ENCODE results near the gene NUAK2. TPM values are rescaled to one million over a fixed set of nuclear protein-coding genes. Genes with fewer than 3 reads are reported as not detected.

The NUAK2 gene
- total and polyA plus RNA-seq, 2 of the 8 experiments (the other 6 are each of a cell fraction or from before 2014, with no cell fraction given), result 9.4 to 12.9 TPM

- TF ChIP-seq CBX5 (IDR thresholded peaks at IDR 0.05; ENCODE audit: low read depth, low read length) (no peak), MAFK (IDR thresholded peaks at IDR 0.05; ENCODE audit: low read depth, low read length) (no peak), RAD21 (IDR thresholded peaks at IDR 0.05 in 1 of 2, conservative IDR thresholded peaks at IDR 0.05 in 1 of 2; ENCODE audit: low read depth in 2 of 2, low read length in 2 of 2) (no peak), SP1 (IDR thresholded peaks at IDR 0.05; ENCODE audit: low read depth, low read length) (peak; percentile 91), GTF2F1 (IDR thresholded peaks at IDR 0.05; ENCODE audit: borderline replicate concordance, low read depth, low read length) (no peak), SUZ12 (IDR thresholded peaks at IDR 0.05; ENCODE audit: low read length) (no peak), TBP (IDR thresholded peaks at IDR 0.05; ENCODE audit: low read depth, low read length) (peak; percentile 92), MAX (IDR thresholded peaks at IDR 0.05) (peak; percentile 82), TAF1 (IDR thresholded peaks at IDR 0.05; ENCODE audit: low read depth, low read length) (peak; percentile 86), RNF2 (IDR thresholded peaks at IDR 0.05; ENCODE audit: borderline replicate concordance, low read depth, low read length, missing control alignments, poor library complexity, severe bottlenecking) (no peak), CBX8 (IDR thresholded peaks at IDR 0.05; ENCODE audit: borderline replicate concordance, low read depth, low read length) (no peak), SP4 (IDR thresholded peaks at IDR 0.05; ENCODE audit: low read length) (peak; percentile 92), CHD1 (IDR thresholded peaks at IDR 0.05; ENCODE audit: low read depth, low read length) (no peak), KDM5A (IDR thresholded peaks at IDR 0.05; ENCODE audit: low read length) (no peak), ASH2L (IDR thresholded peaks at IDR 0.05; ENCODE audit: low read length) (peak; percentile 82), ATF2 (IDR thresholded peaks at IDR 0.05; ENCODE audit: low read length) (no peak), RFX5 (IDR thresholded peaks at IDR 0.05; ENCODE audit: borderline replicate concordance, low read depth, low read length) (no peak), SP2 (IDR thresholded peaks at IDR 0.05; ENCODE audit: low read length) (no peak), SRF (IDR thresholded peaks at IDR 0.05; ENCODE audit: low read depth, low read length) (no peak), POU5F1 (IDR thresholded peaks at IDR 0.05; ENCODE audit: low read depth, low read length) (no peak), JUND (IDR thresholded peaks at IDR 0.05; ENCODE audit: low read length) (no peak), CTBP2 (IDR thresholded peaks at IDR 0.05; ENCODE audit: borderline replicate concordance, insufficient read depth, insufficient read length, low read length) (no peak), NRF1 (IDR thresholded peaks at IDR 0.05; ENCODE audit: low read depth, low read length) (no peak), POLR2A (IDR thresholded peaks at IDR 0.05; ENCODE audit: control extremely low read depth in 1 of 2, low read depth in 2 of 2, low read length in 2 of 2) (peak; percentile 63 to 92)
These were observed at the start of gene NUAK2 (continued) for GRCh38 chr1:205321162-205321958.
